IMR-90 (cell line): ENCODE data around the gene NEGR1. TPM values are rescaled to one million over a fixed set of nuclear protein-coding genes. Genes with fewer than 3 reads are reported as not detected.

Experiments used
- ATAC-seq: fragments of 200-7000 bp; cut with Tn5 transposase; 2 replicates; pipeline ENCODE4 v1.9.1; 2020; ENCODE audit warnings: low read depth, mild to moderate bottlenecking, moderate library complexity
- BruUV-seq: library from RNA; stranded (reverse); fragments of 400-500 nt; replicated peaks from 2 replicates; lab custom pipeline; 2021; lab: Mats Ljungman, UMichigan
- CTCF ChIA-PET: fragments of 300-600 bp; formaldehyde crosslinking; extraction: SDS; loops from one replicate; lab custom pipeline; 2021; ENCODE audit warnings: antibody characterized with exemption; lab: Yijun Ruan, JAX
- POLR2A ChIA-PET: fragments of 300-600 bp; sonication (Branson Sonifier 250); formaldehyde crosslinking; loops from one replicate; lab custom pipeline; 2022; ENCODE audit warnings: antibody characterized with exemption; ENCODE audit not compliant: unreplicated experiment; lab: Charles Lee
- DNase-seq: peaks from one replicate; pipeline ENCODE4 v3.0.0; 2013
- H2AFZ ChIP-seq: replicated peaks from 2 replicates; pipeline ENCODE3; 2013; ENCODE audit warnings: low read length, mild to moderate bottlenecking; ENCODE audit not compliant: poor library complexity
- H2AK5ac ChIP-seq: 2 replicates; pipeline ENCODE4 v1.6.1; 2013; ENCODE audit warnings: low read depth, low read length, inconsistent platforms
- H2AK9ac ChIP-seq: replicated peaks from 2 replicates; pipeline ENCODE3; 2013; ENCODE audit warnings: mild to moderate bottlenecking, low read depth, low read length, moderate library complexity; ENCODE audit not compliant: poor library complexity
- H2BK120ac ChIP-seq: 2 replicates; pipeline ENCODE4 v1.6.1; 2013; ENCODE audit warnings: low read depth, low read length, inconsistent platforms
- H2BK15ac ChIP-seq: 3 replicates; pipeline ENCODE4 v1.6.1; 2013; ENCODE audit warnings: low read depth, low read length, inconsistent platforms
- H2BK20ac ChIP-seq: 2 replicates; pipeline ENCODE4 v1.6.1; 2013; ENCODE audit warnings: low read depth, mild to moderate bottlenecking, inconsistent platforms, low read length, moderate library complexity
- H2BK5ac ChIP-seq: 2 replicates; pipeline ENCODE4 v1.6.1; 2013; ENCODE audit warnings: mild to moderate bottlenecking, low read depth, low read length, inconsistent platforms; ENCODE audit not compliant: poor library complexity, severe bottlenecking
- H3K14ac ChIP-seq: replicated peaks from 2 replicates; pipeline ENCODE4 v1.6.1; 2013; ENCODE audit warnings: low read depth, low read length, inconsistent platforms
- H3K18ac ChIP-seq: 2 replicates; pipeline ENCODE4 v1.6.1; 2013; ENCODE audit warnings: low read depth, low read length, control low read depth
- H3K23ac ChIP-seq: 2 replicates; pipeline ENCODE4 v1.6.1; 2013; ENCODE audit warnings: low read depth, low read length, inconsistent platforms
- H3K27ac ChIP-seq: 2 replicates; pipeline ENCODE4 v1.5.1; 2013; ENCODE audit warnings: mild to moderate bottlenecking, control low read depth, low read length; ENCODE audit not compliant: insufficient read depth
- H3K27me3 ChIP-seq: 2 replicates; pipeline ENCODE4 v1.6.1; 2013; ENCODE audit warnings: low read length; ENCODE audit not compliant: control insufficient read depth, insufficient read depth
- H3K36me3 ChIP-seq: 2 replicates; pipeline ENCODE4 v1.6.1; 2013; ENCODE audit warnings: low read length, mixed read lengths; ENCODE audit not compliant: control insufficient read depth, insufficient read depth
- H3K4ac ChIP-seq: 2 replicates; pipeline ENCODE4 v1.6.1; 2013; ENCODE audit warnings: low read depth, low read length, inconsistent platforms
- H3K4me1 ChIP-seq: 2 replicates; pipeline ENCODE4 v1.6.1; 2013; ENCODE audit warnings: low read length, mixed read lengths; ENCODE audit not compliant: control insufficient read depth, insufficient read depth
- H3K4me2 ChIP-seq: 2 replicates; pipeline ENCODE4 v1.6.1; 2013; ENCODE audit warnings: low read depth, mild to moderate bottlenecking, control low read depth, low read length, moderate library complexity
- H3K4me3 ChIP-seq: 2 replicates; pipeline ENCODE4 v1.5.1; 2013; ENCODE audit warnings: low read depth, mild to moderate bottlenecking, control low read depth, low read length, moderate library complexity; ENCODE audit not compliant: insufficient read depth
- H3K56ac ChIP-seq: 2 replicates; pipeline ENCODE4 v1.6.1; 2013; ENCODE audit warnings: low read length, inconsistent platforms; ENCODE audit not compliant: insufficient read depth; ENCODE audit errors: extremely low read depth
- H3K79me1 ChIP-seq, 2 experiments: 2 replicates each; pipeline ENCODE4 v1.6.1; 2013; ENCODE audit warnings: low read length in 2 of 2, inconsistent platforms in 1 of 2, low read depth in 1 of 2
- H3K9ac ChIP-seq: 2 replicates; pipeline ENCODE4 v1.6.1; 2013; ENCODE audit warnings: low read depth, low read length, control low read depth
- H3K9me1 ChIP-seq: 2 replicates; pipeline ENCODE4 v1.6.1; 2013; ENCODE audit warnings: low read length, inconsistent platforms; ENCODE audit not compliant: insufficient read depth
- H3K9me3 ChIP-seq: 2 replicates; pipeline ENCODE4 v1.6.1; 2013; ENCODE audit warnings: low read length; ENCODE audit not compliant: control insufficient read depth, insufficient read depth
- H4K20me1 ChIP-seq: 2 replicates; pipeline ENCODE4 v1.6.1; 2013; ENCODE audit warnings: low read length, inconsistent platforms; ENCODE audit not compliant: insufficient read depth
- H4K5ac ChIP-seq: 2 replicates; pipeline ENCODE4 v1.6.1; 2013; ENCODE audit warnings: mild to moderate bottlenecking, low read depth, low read length, control low read depth
- H4K8ac ChIP-seq, 2 experiments: 2 replicates each; pipeline ENCODE4 v1.6.1; 2013; ENCODE audit warnings: low read depth in 2 of 2, low read length in 2 of 2, control low read depth in 1 of 2, inconsistent platforms in 1 of 2
- H4K91ac ChIP-seq: 2 replicates; pipeline ENCODE4 v1.6.1; 2013; ENCODE audit warnings: low read depth, low read length, inconsistent platforms; ENCODE audit not compliant: insufficient read depth
- BHLHE40 ChIP-seq: fragments of 150-350 bp; IDR thresholded peaks from 2 replicates; pipeline ENCODE4 v1.6.1; 2016; ENCODE audit warnings: mild to moderate bottlenecking, low read depth, low read length
- CEBPB ChIP-seq: IDR thresholded peaks from 2 replicates; pipeline ENCODE4 v1.6.1; 2012; ENCODE audit warnings: low read depth, low read length, improper control_type of control experiment
- WGBS, 2 experiments: methylation state at CpG; one replicate each; pipeline versions ENCODE4 v1.1.5 to v1.1.7; 2013; ENCODE audit warnings: missing lambda C conversion rate in 2 of 2; ENCODE audit not compliant: insufficient read length in 1 of 2; ENCODE audit errors: extremely low coverage in 2 of 2; 5-methylcytosine and 5-hydroxymethylcytosine counted together
- dilution Hi-C: fragments of 300-500 bp; cut with HindIII; formaldehyde crosslinking; loops from one replicate; pipeline ENCODE4 v1.14.3; 2018; ENCODE audit warnings: low sequenced_read_pairs; ENCODE audit not compliant: unreplicated experiment
- in situ Hi-C: fragments of 300-500 bp; cut with MboI; formaldehyde crosslinking; loops from 3 replicates; pipeline ENCODE4 v1.14.3; 2019; ENCODE audit warnings: low sequenced_read_pairs, inconsistent platforms, mixed read lengths
- intact Hi-C: fragments of 100-400 bp; cut with micrococcal nuclease; formaldehyde crosslinking; loops from 2 replicates; pipeline ENCODE4 v1.10.0; 2022
- polyA plus RNA-seq, 3 experiments: library from polyadenylated mRNA; depleted of rRNA; stranded (reverse); fragments of >200 nt; gene quantifications; 2 replicates each; pipeline ENCODE4 v1.2.3, GENCODE V29; 2012; ENCODE audit warnings: low replicate concordance in 1 of 3
- total RNA-seq: library from RNA; depleted of rRNA; stranded (reverse); fragments of >200 nt; gene quantifications from 2 replicates; pipeline ENCODE4 v1.2.3, GENCODE V29; 2012

NEGR1 gene
- total and polyA plus RNA-seq, 2 of the 4 experiments (the other 2 are of a cell fraction): 5.1 to 9.1 TPM

DNA sequence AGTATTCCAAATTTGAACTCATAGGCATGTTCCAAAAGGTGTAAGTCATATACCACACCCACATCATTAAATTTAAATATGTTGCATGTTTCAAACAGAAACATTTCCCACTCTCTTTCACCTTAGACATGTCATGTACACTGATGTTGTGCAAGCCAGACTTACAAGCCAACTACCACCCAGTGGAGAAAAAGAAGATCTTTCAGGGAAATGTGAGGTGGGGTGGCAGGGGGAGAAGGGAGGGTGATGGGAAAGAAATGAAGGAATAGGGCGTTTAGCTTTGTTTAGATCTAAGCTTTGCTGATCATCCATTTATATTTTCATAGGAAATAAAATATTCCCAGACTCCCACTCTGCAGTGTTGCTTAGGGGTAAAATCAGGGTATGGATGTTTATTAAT is 1.6 kb downstream of the NEGR1 start:
- POLR2A ChIA-PET: no interaction called here
- H4K5ac ChIP-seq: no peak overlapping the region
- H4K20me1 ChIP-seq: no peaks in the 10 kb centered on the region
- H3K36me3 ChIP-seq: no peaks in the 10 kb centered on the region
- peak overlapping the region; percentile 70; the same call in 1 of the 2 replicates for H3K9ac ChIP-seq
- peak overlapping the region; percentile 35; the same call in 1 of the 2 replicates for H3K4ac ChIP-seq
- H2BK20ac ChIP-seq: no peak overlapping the region
- peak overlapping the region; percentile 41; the same call in 1 of the 2 replicates for H2BK120ac ChIP-seq
- H2AFZ ChIP-seq: no peak overlapping the region
- WGBS, 2 experiments: no CpG with 5 or more reads among the region's 1 CpG
- BruUV-seq: no TSS peak
- TF ChIP-seq CEBPB (peak; percentile 62), BHLHE40 (no peak)
- no peak overlapping the region; the same call in 1 of the 2 replicates for H4K91ac ChIP-seq
- ATAC-seq: no peak
- H3K56ac ChIP-seq: no peak overlapping the region
- H3K14ac ChIP-seq: no peak overlapping the region; the same call in 1 of the 2 replicates
- H3K18ac ChIP-seq: no peak overlapping the region; the same call in 1 of the 2 replicates
- no peaks in the 10 kb centered on the region for H3K27me3 ChIP-seq
- H3K9me3 ChIP-seq: no peaks in the 10 kb centered on the region
- H3K79me1 ChIP-seq: peaks cover 0 to 23% of the 10 kb centered on the region in 2 experiments; a peak in 2 of 4 replicates
- H3K23ac ChIP-seq: 0 out of 2 replicates have a peak overlapping the region, but pooled peaks have one; percentile 59
- peaks cover 2% of the 10 kb centered on the region; the same call in 1 of the 2 replicates for H3K4me1 ChIP-seq
- no peaks in the 10 kb centered on the region for H3K9me1 ChIP-seq
- H2AK9ac ChIP-seq: peak overlapping the region; percentile 63
- no peak for DNase-seq
- in situ Hi-C loops: no loop called here
- peak overlapping the region; percentile 22; the same call in 1 of the 2 replicates for H3K4me3 ChIP-seq
- H2BK5ac ChIP-seq: peak overlapping the region; percentile 14
- H2BK15ac ChIP-seq: no peak overlapping the region
- dilution Hi-C loops: no loop called here
- no peak overlapping the region for H3K27ac ChIP-seq
- intact Hi-C loops: loop anchor here (5.0 kb wide), 2 partner anchors 1083 to 1188 kb away; no protein-coding TSS in a partner anchor
- CTCF ChIA-PET: no interaction called here
- H3K4me2 ChIP-seq: peak overlapping the region; percentile 41
- H2AK5ac ChIP-seq: 0 out of 2 replicates have a peak overlapping the region, but pooled peaks have one; percentile 7
- H4K8ac ChIP-seq: peak overlapping the region in 1 of 2 experiments; percentile 33; a peak in 1 of 4 replicates
